Bladder microvascular endothelial cell (primary cell): ENCODE measurements around the gene UBE2L5. TPM values are rescaled to one million over a fixed set of nuclear protein-coding genes. Genes with fewer than 3 reads are reported as not detected.

Experiments
- total RNA-seq: library from RNA; depleted of rRNA; stranded (reverse); fragments of >200 nt; gene quantifications from 2 replicates; pipeline ENCODE4 v1.2.3, GENCODE V29; 2014

Gene UBE2L5
- not detected in 2 replicates for total RNA-seq

GRCh38 chr13:30422054-30422839, at the start of gene UBE2L5:
TSS of gene UBE2L5 (plus strand) at chr13:30422493. CDS start at chr13:30427991, 5,498 bp downstream.

GRCh38 chr13:30465593-30466357, 43.5 kb downstream of the UBE2L5 start, which contains the start of gene HMGB1:
TSS of gene HMGB1 (minus strand) at chr13:30465936. CDS start at chr13:30463680, 2,256 bp downstream.

Other genes starting within 250 kb of the UBE2L5 start
- 12.1 and 30.4 TPM in 2 replicates for gene KATNAL1, start 114.9 kb upstream of the UBE2L5 start, total RNA-seq
- 269 and 291 TPM in 2 replicates for gene HMGB1, start 43.4 kb downstream of the UBE2L5 start, total RNA-seq
- gene USPL1, start 195.4 kb downstream of the UBE2L5 start, total RNA-seq: 9.2 and 15.0 TPM in 2 replicates